ENCODE results near the gene ARHGEF12.

ARHGEF12 gene

DNA sequence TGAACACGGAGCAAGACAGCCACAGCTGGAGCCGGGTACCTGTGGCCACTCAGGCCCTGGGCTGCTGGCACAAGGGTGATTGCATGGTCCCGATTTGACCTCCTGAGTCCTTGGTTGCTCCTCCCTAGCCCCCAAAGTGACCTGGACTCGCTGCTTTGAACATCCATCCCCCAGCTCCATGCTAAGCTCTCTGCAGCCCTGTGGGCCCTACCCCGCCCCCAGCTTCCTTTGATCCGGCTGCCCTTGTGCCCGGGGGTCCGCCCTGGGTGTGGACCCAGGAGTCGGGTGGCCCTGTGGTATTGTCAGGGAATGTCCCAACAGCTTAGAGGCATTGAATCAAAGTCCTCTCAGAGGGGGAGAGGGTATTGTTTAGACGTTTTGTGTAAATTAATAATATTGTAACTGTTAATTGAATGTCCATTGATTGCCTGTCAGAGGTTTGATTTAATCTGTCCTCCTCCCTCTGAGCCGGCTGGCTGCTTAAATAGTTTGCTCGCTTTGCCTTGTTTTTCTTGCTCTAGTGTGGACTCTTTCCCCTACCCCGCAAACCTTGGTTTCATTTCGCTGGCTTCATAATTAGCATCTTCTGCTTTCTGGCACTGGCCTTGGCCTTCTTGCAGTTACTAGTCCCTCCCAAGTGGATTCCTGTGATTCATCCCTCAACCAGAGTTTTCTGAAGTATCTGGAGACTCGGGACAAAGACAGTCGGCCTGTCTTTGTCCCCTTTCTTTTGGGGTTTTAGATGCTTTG is 196.0 kb downstream of the ARHGEF12 start:
- no peak overlapping the region for H3K4me3 ChIP-seq (ENCODE audit: low read depth, low read length)
- no peak for TF ChIP-seq CTCF (IDR thresholded peaks at IDR 0.05; ENCODE audit: borderline replicate concordance, insufficient read depth, low read depth, low read length)

DNA sequence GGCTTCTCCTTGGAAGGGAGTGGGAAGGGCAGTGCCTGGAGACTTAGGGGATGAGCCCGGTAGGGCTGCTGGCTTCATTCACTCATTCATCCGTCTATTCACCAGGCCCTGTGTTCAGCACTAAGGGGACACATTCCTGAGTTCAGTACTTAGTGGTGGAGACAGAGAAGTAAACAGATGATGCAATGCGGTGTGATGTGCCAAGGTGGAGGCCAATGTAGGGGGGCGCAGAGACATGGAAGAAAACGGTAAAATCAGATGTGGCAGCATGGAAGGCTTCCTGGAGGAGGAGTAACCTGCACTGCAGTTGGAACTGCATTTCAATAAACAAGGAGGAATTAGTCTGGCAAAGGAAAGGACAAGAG is 196.6 kb downstream of the ARHGEF12 start:
- no peak overlapping the region for H3K4me3 ChIP-seq (ENCODE audit: low read depth, low read length)
- no peak for TF ChIP-seq CTCF (IDR thresholded peaks at IDR 0.05; ENCODE audit: borderline replicate concordance, insufficient read depth, low read depth, low read length)

GRCh38 chr11:120536091-120536796 is 200.0 kb downstream of the ARHGEF12 start:
- TF ChIP-seq CTCF (IDR thresholded peaks at IDR 0.05; ENCODE audit: borderline replicate concordance, insufficient read depth, low read depth, low read length) = no peak
- H3K4me3 ChIP-seq (ENCODE audit: low read depth, low read length) = no peak overlapping the region

- H3K4me3 ChIP-seq (ENCODE audit: low read depth, low read length) = no peak overlapping the region
- no peak for TF ChIP-seq CTCF (IDR thresholded peaks at IDR 0.05; ENCODE audit: borderline replicate concordance, insufficient read depth, low read depth, low read length)
Measured at GRCh38 chr11:120536797-120537169, 200.6 kb downstream of the ARHGEF12 start.

DNA sequence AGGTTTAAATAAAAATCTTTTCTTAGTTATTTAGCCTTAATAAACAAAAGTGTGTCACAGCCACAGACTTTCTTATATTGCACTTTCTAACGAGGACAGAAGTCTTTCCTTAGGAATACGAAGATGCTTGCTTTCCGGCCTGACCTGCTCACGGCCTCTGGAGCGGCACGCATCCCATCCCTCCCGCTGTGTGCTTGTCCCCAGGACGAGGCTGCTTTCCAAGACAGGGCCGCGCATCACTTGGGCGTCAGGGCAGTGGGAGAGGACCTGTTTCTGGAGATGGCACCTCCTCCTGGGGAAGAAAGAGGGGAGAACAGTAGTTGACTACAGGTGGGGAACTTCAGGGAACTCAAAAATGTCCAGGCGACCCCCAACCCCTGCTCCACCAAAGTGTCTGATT is 201.8 kb downstream of the ARHGEF12 start:
- no peak overlapping the region for H3K4me3 ChIP-seq (ENCODE audit: low read depth, low read length)
- TF ChIP-seq CTCF (IDR thresholded peaks at IDR 0.05; ENCODE audit: borderline replicate concordance, insufficient read depth, low read depth, low read length) = no peak

DNA sequence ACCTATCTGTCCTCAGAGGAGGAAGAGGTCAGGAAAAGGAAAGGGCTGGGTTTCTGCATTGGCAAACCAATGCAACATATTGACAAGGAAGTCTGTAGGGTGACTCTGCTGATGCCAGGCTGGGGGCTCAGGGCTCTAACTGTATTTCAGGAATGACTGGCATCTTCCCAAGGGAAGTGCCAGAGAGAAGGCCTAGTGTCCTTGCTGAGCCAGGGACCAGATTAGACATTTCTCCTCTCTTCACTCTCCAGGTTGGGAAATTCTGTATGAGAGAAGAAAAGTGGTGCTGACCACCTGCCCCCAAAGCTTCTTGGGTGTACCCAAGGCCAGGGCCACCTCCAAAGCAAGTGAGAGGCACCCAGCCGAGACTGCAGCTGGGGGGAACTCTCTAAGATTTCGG is 202.5 kb downstream of the ARHGEF12 start:
- H3K4me3 ChIP-seq (ENCODE audit: low read depth, low read length) = no peak overlapping the region
- TF ChIP-seq CTCF (IDR thresholded peaks at IDR 0.05; ENCODE audit: borderline replicate concordance, insufficient read depth, low read depth, low read length) = no peak

Measured in GM12875 (cell line).